B cell (primary cell): ENCODE measurements around the gene C12orf60. TPM values are rescaled to one million over a fixed set of nuclear protein-coding genes. Genes with fewer than 3 reads are reported as not detected.

Source experiments
- ATAC-seq: fragments of 200-7000 bp; cut with Tn5 transposase; one replicate; pipeline ENCODE4 v1.10.0; 2021; ENCODE audit warnings: low read depth, mild to moderate bottlenecking, moderate number of reproducible peaks, moderate library complexity
- CTCF ChIA-PET: fragments of 350-600 bp; sonication (Branson Sonifier 250); formaldehyde crosslinking; loops from one replicate; lab custom pipeline; 2021; ENCODE audit warnings: antibody characterized with exemption, inconsistent platforms; lab: Charles Lee
- POLR2A ChIA-PET: fragments of 350-600 bp; sonication (Branson Sonifier 250); formaldehyde crosslinking; loops from one replicate; lab custom pipeline; 2021; ENCODE audit warnings: antibody characterized with exemption; lab: Charles Lee
- DNase-seq: peaks from one replicate; pipeline ENCODE4 v3.0.0; 2013
- H2AFZ ChIP-seq: 2 replicates; pipeline ENCODE4 v1.6.1; 2012; ENCODE audit warnings: mild to moderate bottlenecking, low read depth, low read length; ENCODE audit not compliant: insufficient read depth, poor library complexity, severe bottlenecking
- H3K27ac ChIP-seq, 2 donors: 1 replicate in 1 of 2; 2 replicates in 1 of 2; pipeline ENCODE4 v1.5.1; 2012 to 2013; ENCODE audit warnings: low read length in 2 of 2, mild to moderate bottlenecking in 2 of 2, moderate library complexity in 1 of 2
- H3K27me3 ChIP-seq, 4 experiments: fragments of 200-600 bp in 1 of 4; sonication (generic) in 1 of 4; replicated peaks in 1 of 4; 1 replicate in 2 of 4; 2 replicates in 2 of 4; pipeline versions ENCODE4 v1.6.1 to v1.7.0; 2013 to 2016; ENCODE audit warnings: low read length in 3 of 4, mild to moderate bottlenecking in 2 of 4, mixed read lengths in 1 of 4, moderate library complexity in 1 of 4; ENCODE audit not compliant: insufficient read depth in 4 of 4, control insufficient read depth in 3 of 4; ENCODE audit errors: control extremely low read depth in 1 of 4
- H3K36me3 ChIP-seq, 2 experiments: replicated peaks in 1 of 2; 1 replicate in 1 of 2; 2 replicates in 1 of 2; pipeline versions ENCODE4 v1.6.1 to v1.7.1; 2013; ENCODE audit warnings: low read length in 1 of 2; ENCODE audit not compliant: insufficient read depth in 2 of 2, control insufficient read depth in 1 of 2; ENCODE audit errors: control extremely low read depth in 1 of 2, extremely low read depth in 1 of 2
- H3K4me1 ChIP-seq, 2 donors: fragments of 200-600 bp in 1 of 2; sonication (generic) in 1 of 2; 1 replicate in 1 of 2; 2 replicates in 1 of 2; pipeline versions ENCODE4 v1.5.1 to v1.6.1; 2013 to 2017; ENCODE audit warnings: low read length in 2 of 2; ENCODE audit not compliant: control insufficient read depth in 2 of 2, insufficient read depth in 2 of 2
- H3K4me2 ChIP-seq: replicated peaks from 2 replicates; pipeline ENCODE3; 2012; ENCODE audit warnings: mild to moderate bottlenecking, low read depth, low read length; ENCODE audit not compliant: poor library complexity, severe bottlenecking
- H3K4me3 ChIP-seq, 5 experiments: fragments of 200-600 bp in 1 of 5; sonication (generic) in 1 of 5; 1 replicate in 3 of 5; 2 replicates in 2 of 5; pipeline versions ENCODE4 v1.5.1 to v1.7.0; 2011 to 2016; ENCODE audit warnings: low read length in 4 of 5, mild to moderate bottlenecking in 4 of 5, low read depth in 2 of 5, control low read depth in 1 of 5, moderate library complexity in 1 of 5; ENCODE audit not compliant: insufficient read depth in 1 of 5; ENCODE audit errors: control extremely low read depth in 1 of 5, extremely low read depth in 1 of 5
- H3K79me2 ChIP-seq: fragments of 200-600 bp; sonication (generic); one replicate; pipeline ENCODE4 v1.6.0; 2016; ENCODE audit warnings: low read length; ENCODE audit not compliant: control insufficient read depth, insufficient read depth
- H3K9ac ChIP-seq: fragments of 200-600 bp; sonication (generic); 2 replicates; pipeline ENCODE4 v1.6.1; 2017; ENCODE audit warnings: mild to moderate bottlenecking, low read length, moderate library complexity
- H3K9me3 ChIP-seq, 3 donors: one replicate each; pipeline versions ENCODE4 v1.6.1 to v1.7.1; 2013; ENCODE audit warnings: low read length in 2 of 3; ENCODE audit not compliant: control insufficient read depth in 2 of 3, insufficient read depth in 1 of 3; ENCODE audit errors: control extremely low read depth in 1 of 3
- H4K20me1 ChIP-seq: 2 replicates; pipeline ENCODE4 v1.6.0; 2012; ENCODE audit warnings: mild to moderate bottlenecking, low read length; ENCODE audit not compliant: insufficient read depth, control insufficient read depth, poor library complexity, severe bottlenecking
- H3K27ac Mint-ChIP-seq: one replicate; pipeline ENCODE4 v1.8.0; 2021; ENCODE audit warnings: mixed read lengths
- H3K27me3 Mint-ChIP-seq: one replicate; pipeline ENCODE4 v1.8.0; 2021; ENCODE audit warnings: mixed read lengths
- H3K4me1 Mint-ChIP-seq: one replicate; pipeline ENCODE4 v1.8.0; 2021; ENCODE audit warnings: mixed read lengths
- H3K4me3 Mint-ChIP-seq: one replicate; pipeline ENCODE4 v1.8.0; 2021; ENCODE audit warnings: mixed read lengths
- H3K9me3 Mint-ChIP-seq: one replicate; pipeline ENCODE4 v1.8.0; 2022; ENCODE audit warnings: mixed read lengths; ENCODE audit not compliant: insufficient read depth
- CTCF ChIP-seq: fragments of 200-600 bp; IDR thresholded peaks from one replicate; pipeline ENCODE4 v1.8.0; 2022; ENCODE audit warnings: antibody characterized with exemption, mild to moderate bottlenecking
- EZH2 ChIP-seq: IDR thresholded peaks from 2 replicates; pipeline ENCODE4 v1.6.1; 2012; ENCODE audit warnings: borderline replicate concordance, low read depth, mild to moderate bottlenecking, moderate library complexity, low read length; ENCODE audit not compliant: insufficient read depth, poor library complexity, severe bottlenecking
- WGBS: methylation state at CpG from one replicate; pipeline ENCODE4 v1.1.5; 2013; ENCODE audit warnings: missing lambda C conversion rate; ENCODE audit not compliant: insufficient coverage; 5-methylcytosine and 5-hydroxymethylcytosine counted together
- intact Hi-C: fragments of 100-400 bp; cut with micrococcal nuclease; formaldehyde crosslinking; loops from one replicate; pipeline ENCODE4 v1.10.0; 2022
- polyA plus RNA-seq: library from polyadenylated mRNA; depleted of rRNA; stranded (reverse); fragments of >200 nt; gene quantifications from 2 replicates; pipeline ENCODE4 v1.2.3, GENCODE V29; 2012
- total RNA-seq, 2 donors: library from RNA; stranded (reverse); fragments of 120-200 nt in 1 of 2; gene quantifications; 1 replicate in 1 of 2; 2 replicates in 1 of 2; pipeline versions ENCODE4 v1.2.3 to v1.2.4, GENCODE V29; 2013 to 2022

C12orf60 gene
- total and polyA plus RNA-seq, 2 donors (not counting 1 experiment from before 2014, with no cell fraction given) = 0.25 to 1.2 TPM

- Histone ChIP-seq H3K4me2 (no peak overlapping the region), H3K27ac (no peak overlapping the region), H3K36me3 (no peaks in the 10 kb centered on the region), H3K9ac (no peak overlapping the region), H3K79me2 (no peaks in the 10 kb centered on the region), H3K4me1 (peaks cover 12 to 24% of the 10 kb centered on the region in 2 donors), H4K20me1 (no peaks in the 10 kb centered on the region), H3K4me3 (no peak overlapping the region), H3K9me3 (peaks cover 0 to 3% (median 2%) of the 10 kb centered on the region in 3 donors), H3K27me3 (no peaks in the 10 kb centered on the region), H2AFZ (no peak overlapping the region)
- ChIA-PET POLR2A (no interaction called here), CTCF (interaction anchor here (1.3 to 2.3 kb wide), 3 partner anchors 9 to 141 kb away, joined by 3 to 10 read pairs (median 8); no protein-coding TSS in a partner anchor)
- 76% methylated on average over 4 of the region's 6 CpGs for WGBS
- DNase-seq (no peak), ATAC-seq (peak; percentile 31)
- intact Hi-C loops = no loop called here
- Mint-ChIP-seq H3K4me1 (peaks cover 29% of the 10 kb centered on the region), H3K4me3 (peak overlapping the region; percentile 30), H3K9me3 (peaks cover 3% of the 10 kb centered on the region), H3K27ac (no peak overlapping the region), H3K27me3 (no peaks in the 10 kb centered on the region)
- TF ChIP-seq CTCF (no peak), EZH2 (no peak)
Observed at GRCh38 chr12:14854586-14855183, 51.2 kb downstream of the C12orf60 start.

GRCh38 chr12:14858513-14858912 lies 55.0 kb downstream of the C12orf60 start:
- ChIA-PET POLR2A (no interaction called here), CTCF (interaction anchor here (0.8 to 1.2 kb wide), 3 partner anchors 12 to 137 kb away, joined by 3 to 4 read pairs (median 4); no protein-coding TSS in a partner anchor)
- peak overlapping the region; percentile 43 for H3K27ac Mint-ChIP-seq
- intact Hi-C loops = no loop called here
- peak; percentile 17 for DNase-seq
- no peak overlapping the region for H3K9ac ChIP-seq
- no peaks in the 10 kb centered on the region for H3K36me3 ChIP-seq
- no peaks in the 10 kb centered on the region for H3K79me2 ChIP-seq
- peaks cover 12 to 24% of the 10 kb centered on the region in 2 donors for H3K4me1 ChIP-seq
- no peaks in the 10 kb centered on the region for H3K27me3 Mint-ChIP-seq
- ATAC-seq = no peak
- H3K27me3 ChIP-seq = no peaks in the 10 kb centered on the region
- peaks cover 2 to 15% (median 6%) of the 10 kb centered on the region in 3 donors for H3K9me3 ChIP-seq
- peak overlapping the region; percentile 35 for H3K4me3 Mint-ChIP-seq
- peak overlapping the region; percentile 25 for H3K4me2 ChIP-seq
- peaks cover 7% of the 10 kb centered on the region for H3K9me3 Mint-ChIP-seq
- H4K20me1 ChIP-seq = no peaks in the 10 kb centered on the region
- no peak overlapping the region for H2AFZ ChIP-seq
- TF ChIP-seq EZH2 = no peak
- TF ChIP-seq CTCF = no peak
- H3K4me3 ChIP-seq = no peak overlapping the region
- H3K4me1 Mint-ChIP-seq = peaks cover 31% of the 10 kb centered on the region
- WGBS = 43% methylated on average over 1 of the region's 1 CpG
- H3K27ac ChIP-seq = peak overlapping the region in 1 of 2 donors; percentile 45
